GDM1 (cell line): ENCODE results near the gene IL17RE.
A peak's percentile ranks its signal among the peaks of the same experiment; 100 is the strongest.
"Not testable (repeated sequence)": the region's sequence is repeated elsewhere in the genome, so short reads cannot be mapped to it uniquely, and the experiment has no call there.

Source experiments
- DNase-seq: peaks from one replicate; lab custom pipeline; 2025; lab: John Stamatoyannopoulos, UW

IL17RE gene

DNA sequence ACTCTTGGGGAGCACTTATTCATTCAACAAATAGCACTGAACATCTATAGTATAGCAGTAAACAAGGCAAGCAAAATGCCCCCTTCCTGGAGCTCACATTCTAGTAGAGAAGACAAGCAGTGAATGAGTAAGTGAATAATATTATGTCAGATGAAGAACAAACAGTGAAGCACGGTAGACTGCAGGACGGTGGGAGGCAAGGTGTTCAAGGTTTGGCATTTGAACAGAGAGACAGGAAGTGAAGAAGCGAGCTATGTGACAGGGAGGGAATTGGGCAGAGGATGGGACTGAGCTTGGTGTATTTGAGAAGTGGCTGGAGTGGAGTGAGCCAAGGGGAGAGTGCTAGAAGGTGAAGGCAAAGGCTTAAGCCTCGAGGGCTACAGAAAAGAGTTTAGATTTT is 32.3 kb downstream of the IL17RE start:
- no peak for DNase-seq

DNA sequence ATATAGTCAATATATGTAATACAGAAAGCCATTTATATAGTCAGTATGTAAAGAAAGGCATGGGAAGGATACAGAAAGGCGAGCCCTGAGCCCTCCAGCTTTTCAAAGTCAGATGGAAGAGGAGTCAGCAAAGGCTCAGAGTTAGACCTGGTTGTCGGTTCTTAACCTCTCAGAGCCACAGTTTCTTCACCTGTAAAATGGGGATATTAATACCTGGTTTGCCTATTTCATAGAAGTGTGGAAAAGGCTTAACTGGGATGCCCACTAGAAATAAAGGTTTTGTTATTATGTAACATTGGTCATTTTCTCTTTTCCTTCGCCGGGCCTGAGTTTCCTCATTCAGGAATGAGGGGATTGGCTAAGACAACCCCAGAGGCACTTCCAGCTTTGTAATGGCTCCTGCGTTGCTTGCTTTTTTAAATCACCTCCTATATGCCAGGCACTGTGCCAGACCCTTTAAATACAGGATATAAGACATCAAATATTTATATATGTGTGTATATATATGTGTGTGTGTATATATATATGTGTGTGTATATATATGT is 33.4 kb downstream of the IL17RE start:
- no peak for DNase-seq

GRCh38 chr3:9937486-9938238 is 35.0 kb downstream of the IL17RE start:
- no peak for DNase-seq

- no peak for DNase-seq
These were observed 36.3 kb downstream of the IL17RE start for GRCh38 chr3:9938966-9939365.

DNA sequence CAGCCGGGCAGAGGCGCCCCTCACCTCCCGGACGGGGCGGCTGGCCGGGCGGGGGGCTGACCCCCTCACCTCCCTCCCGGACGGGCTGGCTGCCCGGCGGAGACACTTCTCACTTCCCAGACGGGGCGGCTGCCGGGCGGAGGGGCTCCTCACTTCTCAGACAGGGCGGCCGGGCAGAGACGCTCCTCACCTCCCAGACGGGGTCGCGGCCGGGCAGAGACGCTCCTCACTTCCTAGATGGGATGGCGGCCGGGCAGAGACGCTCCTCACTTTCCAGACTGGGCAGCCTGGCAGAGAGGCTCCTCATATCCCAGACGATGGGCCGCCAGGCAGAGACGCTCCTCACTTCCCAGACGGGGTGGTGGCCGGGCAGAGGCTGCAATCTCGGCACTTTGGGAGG is 37.3 kb downstream of the IL17RE start:
- DNase-seq = not testable (repeated sequence)

DNA sequence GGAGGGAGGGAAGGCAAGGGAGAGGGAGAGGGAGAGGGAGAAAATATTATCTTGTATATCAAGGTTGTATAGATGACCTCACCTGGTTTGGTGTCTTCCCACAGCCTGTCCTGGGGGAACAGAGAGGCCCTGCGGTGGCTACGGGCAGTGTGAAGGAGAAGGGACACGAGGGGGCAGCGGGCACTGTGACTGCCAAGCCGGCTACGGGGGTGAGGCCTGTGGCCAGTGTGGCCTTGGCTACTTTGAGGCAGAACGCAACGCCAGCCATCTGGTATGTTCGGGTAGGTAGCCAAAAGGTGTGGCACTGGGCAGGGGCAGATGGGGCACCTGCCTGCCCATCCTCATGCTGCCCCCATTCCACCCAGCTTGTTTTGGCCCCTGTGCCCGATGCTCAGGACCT is 38.1 kb downstream of the IL17RE start:
- DNase-seq = no peak

DNA sequence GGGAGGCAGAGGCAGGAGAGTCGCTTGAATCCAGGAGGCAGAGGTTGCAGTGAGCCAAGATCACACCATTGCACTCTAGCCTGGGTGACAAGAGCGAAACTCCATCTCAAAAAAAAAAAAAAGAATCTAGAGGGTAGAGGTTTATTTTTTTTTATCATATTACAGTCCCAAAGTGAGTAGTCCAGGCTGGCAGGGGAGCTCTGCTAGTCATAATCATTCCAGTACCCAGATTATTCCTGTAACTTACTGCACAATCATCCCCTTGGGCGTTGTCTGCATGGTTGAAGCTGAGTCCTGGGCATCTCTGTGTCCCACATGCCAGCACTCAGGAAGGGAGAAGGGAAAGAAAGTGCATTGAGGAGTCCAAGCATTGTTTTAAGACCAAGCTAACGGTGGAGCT is 39.5 kb downstream of the IL17RE start:
- no peak for DNase-seq

- no peak for DNase-seq
These were observed 40.5 kb downstream of the IL17RE start for GRCh38 chr3:9942934-9943690.

GRCh38 chr3:9944271-9944670 is 41.6 kb downstream of the IL17RE start:
- DNase-seq = no peak

DNA sequence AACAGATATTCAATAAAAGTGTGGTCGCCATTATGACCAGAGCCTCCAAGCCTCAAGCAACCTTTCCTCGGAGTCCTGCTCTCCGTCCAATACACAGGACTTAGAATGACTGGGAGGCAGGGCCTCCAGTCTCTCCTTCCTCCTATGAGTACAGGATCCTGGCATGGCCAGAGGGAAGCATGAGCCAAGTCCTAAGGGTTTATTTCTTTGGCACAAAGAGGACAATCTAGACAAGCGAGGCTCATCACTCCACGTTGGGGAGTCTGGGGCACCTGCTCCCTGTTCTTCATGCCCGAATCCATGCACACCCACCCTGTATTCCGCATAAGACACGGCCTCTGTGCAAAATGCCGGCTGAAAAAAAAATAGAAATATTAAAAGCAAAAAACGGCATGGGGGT is 42.7 kb downstream of the IL17RE start:
- no peak for DNase-seq

- no peak for DNase-seq
These were observed 43.7 kb downstream of the IL17RE start for GRCh38 chr3:9946112-9947024.

GRCh38 chr3:9947025-9947995 is 44.7 kb downstream of the IL17RE start:
- DNase-seq = no peak

GRCh38 chr3:9948586-9948985 is 45.9 kb downstream of the IL17RE start:
- DNase-seq = no peak

GRCh38 chr3:9949115-9949514 is 46.5 kb downstream of the IL17RE start:
- no peak for DNase-seq

GRCh38 chr3:9949626-9950025 is 47.0 kb downstream of the IL17RE start:
- DNase-seq = no peak

DNA sequence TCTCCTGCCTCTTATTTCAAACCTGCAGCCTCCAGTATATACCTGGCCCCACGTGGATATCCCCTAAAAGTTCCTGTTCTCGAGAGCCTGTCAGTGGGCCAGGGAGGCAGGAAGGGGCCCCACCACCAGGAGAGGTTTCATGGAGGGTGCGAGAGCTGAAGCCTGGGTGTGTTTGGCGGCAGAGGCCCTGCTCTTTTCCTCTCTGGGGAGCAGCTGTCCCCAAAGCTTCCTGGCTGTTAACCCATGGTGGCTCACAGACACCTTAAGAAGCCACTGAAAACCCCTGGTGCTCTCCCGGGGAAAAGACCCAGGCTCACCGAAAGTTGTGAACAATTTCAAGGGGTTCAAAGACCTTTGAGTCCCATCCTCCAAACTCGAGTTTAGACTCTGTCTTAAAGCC is 48.5 kb downstream of the IL17RE start:
- DNase-seq = peak; percentile 23

DNA sequence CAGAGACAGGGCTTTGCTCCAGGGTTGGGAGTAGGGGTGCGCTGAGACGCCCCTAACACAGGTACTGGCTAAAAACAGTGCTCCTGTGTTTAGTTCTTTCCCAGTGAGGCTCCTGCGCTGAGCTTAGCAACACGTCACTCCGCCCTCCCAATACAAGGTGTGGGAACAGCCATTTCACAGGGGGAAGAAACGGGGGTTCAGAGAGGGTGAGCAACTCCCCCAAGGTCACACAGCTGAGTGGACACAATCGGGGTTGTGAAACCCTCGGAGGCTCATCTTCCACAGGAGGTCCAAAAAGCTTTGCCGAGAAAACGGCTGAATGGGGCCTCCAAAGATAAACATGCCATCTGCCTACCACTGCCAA is 48.9 kb downstream of the IL17RE start:
- no peak for DNase-seq

DNA sequence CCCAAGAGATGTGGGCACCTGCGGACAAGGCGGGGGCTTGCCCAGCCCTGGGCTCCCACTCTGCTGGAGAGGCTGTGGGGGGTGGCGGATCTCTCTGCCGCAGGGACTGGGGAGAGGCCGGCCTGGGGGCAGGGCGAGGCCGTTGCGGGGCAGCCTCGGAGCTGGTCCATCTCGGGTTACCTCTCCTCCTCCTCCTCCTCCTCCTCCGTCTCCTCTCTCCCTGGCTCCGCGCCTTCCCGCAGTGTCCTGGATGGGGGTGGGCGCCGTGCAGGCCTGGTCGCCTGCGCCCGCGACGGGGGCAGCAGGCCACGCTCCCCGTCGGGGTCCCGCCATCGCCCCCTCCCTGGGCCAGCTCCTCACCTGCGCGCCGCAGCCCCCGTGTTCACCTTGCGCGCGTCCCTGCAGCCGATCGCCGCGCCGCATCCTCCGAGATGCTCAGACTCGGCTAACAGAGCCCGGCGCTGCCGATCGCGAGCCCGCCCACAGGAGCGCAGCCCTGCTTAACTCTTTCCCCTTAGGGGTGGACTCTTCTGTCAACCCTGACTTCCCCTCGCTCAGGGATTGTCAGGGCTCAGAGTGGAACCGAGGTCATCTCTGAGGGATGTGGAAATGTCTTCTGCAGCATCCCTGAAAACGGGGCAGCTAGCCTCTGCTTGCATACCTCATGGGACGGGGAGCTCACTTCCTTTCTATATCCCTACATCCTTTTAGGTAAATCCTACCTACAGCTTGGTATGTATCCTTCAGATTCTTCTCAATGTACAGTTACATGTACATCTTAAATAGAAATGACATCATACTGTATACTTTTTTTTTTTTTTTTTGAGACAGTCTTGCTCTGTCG is 49.5 kb downstream of the IL17RE start, which contains the start of gene PRRT3:
Gene PRRT3, minus strand, starts transcription at position 447 of the 844 bp plus-strand sequence. CDS start 2,293 bp downstream, outside the sequence.
- DNase-seq = peak; percentile 49

- DNase-seq = no peak
These were observed 52.4 kb downstream of the IL17RE start for GRCh38 chr3:9955067-9955502.
